NT2/D1 (cell line): ENCODE results near the gene STAG1.

Experiments used
- YY1 ChIP-seq: IDR thresholded peaks from 2 replicates; pipeline ENCODE4 v1.6.1; 2011; ENCODE audit not compliant: insufficient read length, insufficient read depth
- ZNF274 ChIP-seq: IDR thresholded peaks from 2 replicates; pipeline ENCODE4 v1.6.1; 2011; ENCODE audit warnings: mild to moderate bottlenecking, low read depth, low read length

DNA sequence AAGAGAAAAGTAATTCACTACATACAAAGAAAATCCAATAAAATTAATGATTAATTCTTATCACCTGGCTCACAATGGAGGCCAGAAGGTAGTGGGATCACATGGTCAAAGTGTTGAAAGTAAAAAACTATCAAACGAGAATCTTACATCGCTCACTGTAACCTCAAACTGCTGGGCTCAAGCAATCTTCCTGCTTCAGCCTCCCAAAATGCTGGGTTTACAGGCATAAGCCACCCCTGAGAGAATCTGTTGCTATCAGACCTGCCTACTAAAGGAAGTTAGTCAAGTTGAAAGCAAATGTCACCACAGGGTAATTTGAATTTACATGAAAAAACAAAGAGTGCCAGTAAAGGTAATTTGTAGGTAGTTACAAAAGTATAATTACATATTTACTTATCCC is 398.7 kb downstream of the STAG1 start:
- TF ChIP-seq ZNF274 (no peak), YY1 (no peak)
